Skeletal muscle tissue (tissue), 4 donors: ENCODE measurements around the gene C1QTNF12. TPM values are rescaled to one million over a fixed set of nuclear protein-coding genes. Genes with fewer than 3 reads are reported as not detected.

ENCODE experiments used
- H3K27ac ChIP-seq: one replicate; pipeline ENCODE4 v1.7.0; 2013; ENCODE audit warnings: mild to moderate bottlenecking, low read depth, low read length, inconsistent platforms
- H3K27me3 ChIP-seq, 3 donors: one replicate each; pipeline ENCODE4 v1.7.0; 2013; ENCODE audit warnings: low read length in 3 of 3; ENCODE audit not compliant: control insufficient read depth in 3 of 3, insufficient read depth in 3 of 3
- H3K36me3 ChIP-seq, 3 donors: one replicate each; pipeline ENCODE4 v1.7.0; 2013; ENCODE audit warnings: low read length in 3 of 3; ENCODE audit not compliant: control insufficient read depth in 3 of 3, insufficient read depth in 3 of 3
- H3K4me1 ChIP-seq, 3 donors: one replicate each; pipeline ENCODE4 v1.7.0; 2013; ENCODE audit warnings: low read length in 3 of 3, mild to moderate bottlenecking in 3 of 3; ENCODE audit not compliant: control insufficient read depth in 3 of 3, insufficient read depth in 3 of 3
- H3K4me3 ChIP-seq, 3 donors: one replicate each; pipeline ENCODE4 v1.7.0; 2013; ENCODE audit warnings: low read length in 3 of 3
- H3K9ac ChIP-seq, 3 donors: one replicate each; pipeline ENCODE4 v1.7.0; 2013; ENCODE audit warnings: low read length in 3 of 3, mild to moderate bottlenecking in 3 of 3, moderate library complexity in 2 of 3, low read depth in 1 of 3
- H3K9me3 ChIP-seq, 3 donors: one replicate each; pipeline ENCODE4 v1.7.0; 2013; ENCODE audit warnings: low read length in 3 of 3; ENCODE audit not compliant: control insufficient read depth in 3 of 3
- total RNA-seq: library from RNA; depleted of rRNA; stranded (reverse); fragments of >200 nt; gene quantifications from one replicate; pipeline ENCODE4 v1.2.3, GENCODE V29; 2014
- donor health status: Osteomylitis.

C1QTNF12 gene
- total RNA-seq, 1 donor from 2014 or later, result 1.0 TPM

GRCh38 chr1:1272341-1273208 lies 26.1 kb upstream of the C1QTNF12 start:
- Histone ChIP-seq H3K9me3 (no peaks in the 10 kb centered on the region), H3K9ac (peak overlapping the region; percentile 90 to 98 (median 95)), H3K4me3 (peak overlapping the region; percentile 86 to 93 (median 90)), H3K36me3 (peaks cover 2 to 8% (median 6%) of the 10 kb centered on the region in 3 donors), H3K27ac (peak overlapping the region; percentile 69), H3K27me3 (no peaks in the 10 kb centered on the region), H3K4me1 (peaks cover 38 to 48% (median 40%) of the 10 kb centered on the region in 3 donors)

GRCh38 chr1:1270813-1271212 lies 24.3 kb upstream of the C1QTNF12 start:
- peak overlapping the region; percentile 36 to 70 (median 36) for H3K9ac ChIP-seq
- no peaks in the 10 kb centered on the region for H3K9me3 ChIP-seq
- peaks cover 38 to 48% (median 40%) of the 10 kb centered on the region in 3 donors for H3K4me1 ChIP-seq
- H3K36me3 ChIP-seq, result peaks cover 3 to 15% (median 12%) of the 10 kb centered on the region in 3 donors
- peak overlapping the region; percentile 32 to 52 (median 45) for H3K4me3 ChIP-seq
- H3K27ac ChIP-seq, result peak overlapping the region; percentile 30
- no peaks in the 10 kb centered on the region for H3K27me3 ChIP-seq

- H3K9ac ChIP-seq, result no peak overlapping the region
- H3K4me1 ChIP-seq, result peaks cover 32 to 35% (median 32%) of the 10 kb centered on the region in 3 donors
- H3K36me3 ChIP-seq, result peaks cover 10 to 24% (median 20%) of the 10 kb centered on the region in 3 donors
- no peaks in the 10 kb centered on the region for H3K9me3 ChIP-seq
- no peak overlapping the region for H3K27ac ChIP-seq
- no peak overlapping the region for H3K4me3 ChIP-seq
- H3K27me3 ChIP-seq, result no peaks in the 10 kb centered on the region
These were observed 21.8 kb upstream of the C1QTNF12 start for GRCh38 chr1:1268284-1268682.

GRCh38 chr1:1267488-1268283 lies 21.2 kb upstream of the C1QTNF12 start:
- H3K36me3 ChIP-seq, result peaks cover 15 to 30% (median 25%) of the 10 kb centered on the region in 3 donors

GRCh38 chr1:1264868-1265272 lies 18.3 kb upstream of the C1QTNF12 start:
- Histone ChIP-seq H3K9me3 (no peaks in the 10 kb centered on the region), H3K4me3 (no peak overlapping the region), H3K4me1 (peaks cover 2 to 3% (median 2%) of the 10 kb centered on the region in 3 donors), H3K27me3 (no peaks in the 10 kb centered on the region), H3K9ac (peak overlapping the region in 1 of 3 donors; percentile 16), H3K27ac (no peak overlapping the region), H3K36me3 (peaks cover 37 to 48% (median 45%) of the 10 kb centered on the region in 3 donors)

More at GRCh38 chr1:1267488-1268283, 21.2 kb upstream of the C1QTNF12 start:
- H3K9ac ChIP-seq, result no peak overlapping the region
- no peaks in the 10 kb centered on the region for H3K27me3 ChIP-seq
- peaks cover 29 to 30% (median 29%) of the 10 kb centered on the region in 3 donors for H3K4me1 ChIP-seq
- no peak overlapping the region for H3K4me3 ChIP-seq
- H3K27ac ChIP-seq, result no peak overlapping the region
- no peaks in the 10 kb centered on the region for H3K9me3 ChIP-seq

- no peaks in the 10 kb centered on the region for H3K27me3 ChIP-seq
- peaks cover 0 to 2% (median 0%) of the 10 kb centered on the region in 3 donors for H3K4me1 ChIP-seq
- peaks cover 43 to 54% (median 52%) of the 10 kb centered on the region in 3 donors for H3K36me3 ChIP-seq
- no peak overlapping the region for H3K4me3 ChIP-seq
- H3K27ac ChIP-seq, result no peak overlapping the region
- no peak overlapping the region for H3K9ac ChIP-seq
- no peaks in the 10 kb centered on the region for H3K9me3 ChIP-seq
These were observed 17.5 kb upstream of the C1QTNF12 start for GRCh38 chr1:1264026-1264425.

- Histone ChIP-seq H3K36me3 (peaks cover 46 to 54% (median 54%) of the 10 kb centered on the region in 3 donors), H3K4me3 (no peak overlapping the region), H3K4me1 (peaks cover 0 to 6% (median 0%) of the 10 kb centered on the region in 3 donors), H3K27me3 (no peaks in the 10 kb centered on the region), H3K9me3 (no peaks in the 10 kb centered on the region), H3K27ac (no peak overlapping the region), H3K9ac (no peak overlapping the region)
These were observed 16.2 kb upstream of the C1QTNF12 start for GRCh38 chr1:1262758-1263157.

- H3K4me1 ChIP-seq, result peaks cover 0 to 6% (median 0%) of the 10 kb centered on the region in 3 donors
- peaks cover 46 to 48% (median 47%) of the 10 kb centered on the region in 3 donors for H3K36me3 ChIP-seq
- no peak overlapping the region for H3K9ac ChIP-seq
- H3K27ac ChIP-seq, result no peak overlapping the region
- H3K4me3 ChIP-seq, result no peak overlapping the region
- H3K9me3 ChIP-seq, result no peaks in the 10 kb centered on the region
- no peaks in the 10 kb centered on the region for H3K27me3 ChIP-seq
These were observed 15.5 kb upstream of the C1QTNF12 start for GRCh38 chr1:1262071-1262470.

GRCh38 chr1:1260843-1261560 lies 14.5 kb upstream of the C1QTNF12 start:
- Histone ChIP-seq H3K9me3 (no peaks in the 10 kb centered on the region), H3K27me3 (no peaks in the 10 kb centered on the region), H3K36me3 (peaks cover 48 to 51% (median 50%) of the 10 kb centered on the region in 3 donors), H3K4me3 (no peak overlapping the region), H3K9ac (no peak overlapping the region), H3K27ac (no peak overlapping the region), H3K4me1 (peaks cover 0 to 6% (median 0%) of the 10 kb centered on the region in 3 donors)
